Lower leg skin (tissue), 4 donors: ENCODE data around the gene TYMP. TPM values are rescaled to one million over a fixed set of nuclear protein-coding genes. Genes with fewer than 3 reads are reported as not detected.

Experiments
- DNase-seq, 2 donors: peaks; one replicate each; pipeline ENCODE4 v3.0.0-alpha.2; 2019; ENCODE audit warnings: low spot score in 2 of 2
- H3K4me3 ChIP-seq: fragments of 200-600 bp; sonication (generic); 2 replicates; pipeline ENCODE4 v1.5.1; 2017; ENCODE audit warnings: mild to moderate bottlenecking, low read depth; ENCODE audit not compliant: poor library complexity, severe bottlenecking
- POLR2A ChIP-seq, 2 donors: fragments of 450-650 bp; IDR thresholded peaks; one replicate each; pipeline ENCODE4 v1.6.1; 2016 to 2017; ENCODE audit warnings: antibody characterized with exemption in 2 of 2, mild to moderate bottlenecking in 1 of 2, moderate library complexity in 1 of 2
- WGBS, 2 donors: methylation state at CpG; one replicate each; pipeline ENCODE4 v1.1.5; 2018; 5-methylcytosine and 5-hydroxymethylcytosine counted together
- intact Hi-C: fragments of 100-400 bp; cut with DNase I; formaldehyde crosslinking; loops from one replicate; pipeline ENCODE4 v1.15.0; 2023; ENCODE audit warnings: low total_unique reads
- total RNA-seq, 4 donors: library from RNA; depleted of rRNA; stranded (reverse); fragments of >200 nt; gene quantifications; one replicate each; pipeline ENCODE4 v1.1.0, GENCODE V29; 2016
- TF ChIP-seq, protein P1 (sequence below), 3 donors: fragments of 450-650 bp; IDR thresholded peaks; one replicate each; pipeline ENCODE4 v1.5.1; 2016; ENCODE audit warnings: antibody characterized with exemption in 3 of 3, mild to moderate bottlenecking in 3 of 3, moderate library complexity in 2 of 3

The TYMP gene
- total RNA-seq, 4 donors from 2014 or later: 23.6 to 63.3 (median 33.5) TPM

DNA sequence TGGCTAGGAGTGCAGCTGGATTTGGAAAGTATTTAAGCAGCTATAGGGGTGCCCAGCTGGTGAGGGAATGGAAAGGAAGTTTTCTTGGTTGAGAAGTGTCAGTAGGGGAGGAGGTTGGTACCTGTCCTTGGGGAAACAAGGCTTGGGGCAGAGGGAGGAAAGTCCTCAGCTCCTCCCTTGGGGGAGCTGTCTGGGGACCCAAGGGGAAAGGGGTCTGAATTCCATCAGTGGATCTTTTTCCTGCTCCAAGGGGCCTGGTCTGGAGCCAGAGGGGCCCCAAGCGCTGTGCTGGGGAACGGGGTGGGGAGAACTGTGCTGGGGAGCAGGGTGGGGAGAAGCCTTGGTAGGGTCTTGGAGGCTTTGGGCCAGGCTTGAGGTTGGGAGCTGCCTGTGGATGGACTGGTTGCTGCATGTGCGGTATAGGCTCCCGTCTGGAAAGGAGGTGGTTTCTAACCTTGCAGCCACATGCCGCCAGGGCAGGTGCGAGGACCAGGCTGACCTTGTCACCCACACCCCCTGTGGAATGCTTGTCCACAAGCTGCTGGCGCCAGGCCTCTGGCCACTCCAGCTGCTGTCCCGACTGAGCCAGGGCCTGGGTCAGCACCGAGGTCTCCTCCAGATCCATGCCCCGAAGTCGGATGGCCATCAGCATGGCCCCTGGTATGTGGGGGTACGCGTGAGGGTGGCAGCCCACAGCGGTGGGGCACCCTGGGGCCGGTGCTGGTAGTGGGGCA lies 963 bp downstream of the TYMP start:
- 70 to 72% methylated on average over 8 to 14 of the region's 15 CpGs for WGBS, 2 donors
- H3K4me3 ChIP-seq: peak overlapping the region; percentile 61
- TF ChIP-seq POLR2A (IDR thresholded peaks at IDR 0.05): no peak
- TF ChIP-seq, protein P1, sequence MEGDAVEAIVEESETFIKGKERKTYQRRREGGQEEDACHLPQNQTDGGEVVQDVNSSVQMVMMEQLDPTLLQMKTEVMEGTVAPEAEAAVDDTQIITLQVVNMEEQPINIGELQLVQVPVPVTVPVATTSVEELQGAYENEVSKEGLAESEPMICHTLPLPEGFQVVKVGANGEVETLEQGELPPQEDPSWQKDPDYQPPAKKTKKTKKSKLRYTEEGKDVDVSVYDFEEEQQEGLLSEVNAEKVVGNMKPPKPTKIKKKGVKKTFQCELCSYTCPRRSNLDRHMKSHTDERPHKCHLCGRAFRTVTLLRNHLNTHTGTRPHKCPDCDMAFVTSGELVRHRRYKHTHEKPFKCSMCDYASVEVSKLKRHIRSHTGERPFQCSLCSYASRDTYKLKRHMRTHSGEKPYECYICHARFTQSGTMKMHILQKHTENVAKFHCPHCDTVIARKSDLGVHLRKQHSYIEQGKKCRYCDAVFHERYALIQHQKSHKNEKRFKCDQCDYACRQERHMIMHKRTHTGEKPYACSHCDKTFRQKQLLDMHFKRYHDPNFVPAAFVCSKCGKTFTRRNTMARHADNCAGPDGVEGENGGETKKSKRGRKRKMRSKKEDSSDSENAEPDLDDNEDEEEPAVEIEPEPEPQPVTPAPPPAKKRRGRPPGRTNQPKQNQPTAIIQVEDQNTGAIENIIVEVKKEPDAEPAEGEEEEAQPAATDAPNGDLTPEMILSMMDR (IDR thresholded peaks at IDR 0.05): no peak
- intact Hi-C loops: no loop called here
- no peak for DNase-seq

DNA sequence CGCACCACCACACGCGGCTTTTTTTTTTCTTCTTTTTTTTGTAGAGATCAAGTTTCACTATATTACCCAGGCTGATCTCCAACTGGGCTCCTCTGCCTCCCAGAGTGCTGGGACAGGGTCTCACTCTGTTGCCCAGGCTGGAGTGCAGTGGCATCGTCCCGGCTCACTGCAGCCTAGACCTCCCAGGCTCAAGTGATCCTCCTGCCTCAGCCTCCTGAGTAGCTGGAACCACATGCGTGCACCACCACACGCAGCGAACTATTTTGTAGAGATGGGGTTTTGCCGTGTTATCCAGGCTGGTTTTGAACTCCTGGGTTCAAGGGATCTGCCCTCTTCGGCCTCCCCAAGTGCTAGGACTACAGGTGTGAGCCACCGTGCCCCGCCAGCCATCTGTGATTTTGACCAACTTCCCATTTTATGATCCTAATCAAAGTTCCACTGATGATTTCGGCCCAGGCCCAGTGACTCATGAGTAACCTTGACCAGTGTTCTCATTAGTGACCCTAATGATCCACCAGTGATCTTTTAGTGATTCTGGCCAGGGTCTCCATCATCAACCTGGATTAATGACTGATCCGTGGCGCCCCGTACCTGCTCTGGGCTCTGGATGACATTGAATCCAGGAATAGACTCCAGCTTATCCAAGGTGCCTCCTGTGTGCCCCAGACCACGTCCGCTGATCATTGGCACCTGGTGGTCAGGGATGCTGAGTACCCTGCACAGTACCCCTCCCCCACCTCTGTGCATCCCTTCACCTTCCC lies 1.7 kb downstream of the TYMP start:
- no peak overlapping the region for H3K4me3 ChIP-seq
- 90 to 94% methylated on average over 17 to 18 of the region's 18 CpGs for WGBS, 2 donors
- TF ChIP-seq, protein P1 (IDR thresholded peaks at IDR 0.05): no peak
- TF ChIP-seq POLR2A (IDR thresholded peaks at IDR 0.05): no peak
- intact Hi-C loops: no loop called here
- no peak for DNase-seq

DNA sequence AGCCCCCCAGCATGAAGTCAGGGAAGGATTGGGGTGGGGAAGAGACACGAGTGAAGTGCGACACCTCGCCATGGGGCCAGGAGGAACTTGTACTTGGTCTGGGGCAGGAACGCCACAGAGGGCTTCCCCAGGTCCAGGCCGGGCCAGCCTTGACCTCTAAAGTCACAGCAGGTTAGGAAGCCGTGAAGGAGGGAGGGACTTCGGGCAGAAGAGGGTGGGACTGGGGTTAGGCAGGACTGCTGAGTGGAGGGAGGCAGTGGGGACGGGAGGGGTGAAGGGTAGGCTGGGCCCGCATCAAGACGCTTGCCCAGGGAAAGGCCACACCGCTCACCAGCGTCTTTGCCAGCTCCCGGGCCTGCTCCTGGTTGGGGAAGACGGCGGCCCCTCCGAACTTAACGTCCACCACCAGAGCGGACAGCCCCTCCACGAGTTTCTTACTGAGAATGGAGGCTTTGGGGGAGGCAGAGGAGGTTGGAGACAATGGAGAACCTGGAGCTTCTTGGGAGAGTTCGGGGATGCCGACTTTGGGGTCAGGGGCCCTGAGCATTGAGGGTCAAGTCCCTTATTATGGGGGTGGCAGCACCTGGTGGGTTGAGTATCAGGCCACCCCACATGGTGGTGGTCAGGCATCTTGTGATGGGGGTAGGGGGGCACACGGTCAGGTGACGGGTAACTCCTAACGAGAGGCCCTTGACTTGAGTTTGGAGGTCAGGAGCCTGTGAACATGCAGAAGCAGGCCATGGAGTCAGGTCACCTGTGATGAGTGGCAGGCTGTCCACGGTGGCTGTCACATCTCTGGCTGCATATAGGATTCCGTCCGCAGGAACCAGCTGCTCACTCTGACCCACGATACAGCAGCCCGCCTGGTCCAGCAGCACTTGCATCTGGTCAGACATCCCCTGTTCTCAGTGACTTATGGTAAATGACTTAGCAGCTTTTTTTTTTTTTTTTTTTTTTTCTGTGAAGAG lies 2.7 kb downstream of the TYMP start:
- peak; percentile 67 to 93 for DNase-seq
- TF ChIP-seq, protein P1 (IDR thresholded peaks at IDR 0.05): no peak
- TF ChIP-seq POLR2A (IDR thresholded peaks at IDR 0.05): no peak
- no peak overlapping the region for H3K4me3 ChIP-seq
- intact Hi-C loops: no loop called here
- WGBS, 2 donors: 36 to 42% methylated on average over 29 of the region's 29 CpGs

DNA sequence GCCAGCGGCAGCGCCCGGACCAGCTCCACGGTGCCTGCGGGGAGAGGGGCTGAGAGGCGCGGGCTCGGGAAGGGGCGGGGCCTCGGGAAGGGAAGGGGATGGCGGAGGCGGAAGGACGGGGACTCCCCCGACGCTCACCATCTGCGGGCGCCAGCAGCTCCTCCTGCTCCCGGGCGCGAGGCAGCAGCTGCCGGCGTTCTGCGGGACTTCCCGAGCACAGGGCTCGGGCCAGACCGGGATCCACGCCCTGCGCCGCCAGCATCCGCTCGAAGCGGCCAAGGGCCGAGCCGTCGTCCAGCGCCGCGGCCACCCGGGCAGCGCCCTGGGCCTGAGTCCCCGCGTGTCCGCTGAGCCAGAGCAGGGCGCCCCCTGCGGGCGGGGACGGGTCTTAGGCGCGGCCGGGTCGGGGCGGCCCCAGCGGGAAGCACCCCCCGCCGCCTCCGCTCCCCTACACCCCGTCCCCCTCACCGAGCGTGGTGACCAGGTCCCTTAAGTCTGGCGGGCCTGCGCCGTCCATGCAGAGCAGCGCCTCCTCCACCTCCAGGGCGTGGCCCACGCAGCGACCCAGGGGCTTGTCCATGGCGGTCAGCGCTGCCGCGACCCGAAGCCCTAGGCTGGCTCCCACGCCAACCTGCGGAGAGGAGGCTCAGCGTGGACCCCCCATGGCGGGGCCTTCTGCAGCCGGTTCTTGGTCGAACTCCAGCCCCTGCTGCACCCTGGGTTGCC lies 3.5 kb downstream of the TYMP start:
- no peak for TF ChIP-seq POLR2A (IDR thresholded peaks at IDR 0.05)
- TF ChIP-seq, protein P1 (IDR thresholded peaks at IDR 0.05): no peak
- 0 to 1% methylated on average over 24 to 31 of the region's 77 CpGs for WGBS, 2 donors
- intact Hi-C loops: no loop called here
- DNase-seq: peak; percentile 72 to 96
- H3K4me3 ChIP-seq: peak overlapping the region; percentile 34

DNA sequence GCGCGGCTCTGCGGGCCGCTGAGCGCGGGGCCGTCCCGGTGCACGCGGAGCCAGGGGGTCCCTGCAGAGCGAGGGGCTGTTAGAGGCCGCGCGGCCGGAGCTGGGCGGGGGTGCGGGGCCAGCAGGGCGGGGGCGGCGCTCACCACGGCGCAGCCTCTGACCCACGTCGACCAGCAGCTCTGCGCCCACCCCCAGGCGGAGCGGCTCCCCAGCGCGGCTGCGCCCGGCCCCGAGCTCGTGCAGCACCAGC lies 4.0 kb downstream of the TYMP start:
- H3K4me3 ChIP-seq: peak overlapping the region; percentile 34
- TF ChIP-seq, protein P1 (IDR thresholded peaks at IDR 0.05): no peak
- TF ChIP-seq POLR2A (IDR thresholded peaks at IDR 0.05): no peak
- WGBS, 2 donors: 2% methylated on average over 10 of the region's 33 CpGs; no CpG with 5 or more reads in 1 of the 2 donors
- DNase-seq: no peak
- intact Hi-C loops: no loop called here
